HCT116 (cell line): Measurements from ENCODE around the gene SUV39H2. TPM values are rescaled to one million over a fixed set of nuclear protein-coding genes. Genes with fewer than 3 reads are reported as not detected.
"Not testable (repeated sequence)": the region's sequence is repeated elsewhere in the genome, so short reads cannot be mapped to it uniquely, and the experiment has no call there.

Experiments used
- ATAC-seq: fragments of 200-7000 bp; cut with Tn5 transposase; 2 replicates; pipeline ENCODE4 v1.9.1; 2020; ENCODE audit warnings: mild to moderate bottlenecking, moderate library complexity
- BruUV-seq: library from RNA; stranded (reverse); fragments of 400-500 nt; replicated peaks from 2 replicates; lab custom pipeline; 2021; lab: Mats Ljungman, UMichigan
- CTCF ChIA-PET: fragments of 300-600 bp; sonication (Branson Sonifier 250); formaldehyde crosslinking; loops from one replicate; lab custom pipeline; 2021; ENCODE audit warnings: antibody characterized with exemption; lab: Charles Lee
- POLR2A ChIA-PET: fragments of 300-600, 350-600 bp; sonication (Branson Sonifier 250); formaldehyde crosslinking; loops from one replicate; lab custom pipeline; 2021; ENCODE audit warnings: antibody characterized with exemption; lab: Charles Lee
- RAD21 ChIA-PET, 2 experiments: fragments of 300-600 bp; sonication (Branson Sonifier 250); formaldehyde crosslinking; loops; one replicate each; lab custom pipeline; 2023; ENCODE audit warnings: low total read pairs in 2 of 2; ENCODE audit not compliant: uncharacterized antibody in 2 of 2, unreplicated experiment in 2 of 2, low non-redundant PET in 1 of 2; lab: Charles Lee
- DNase-seq: peaks from one replicate; pipeline ENCODE4 v3.0.0-alpha.2; 2010; ENCODE audit warnings: low read depth, low spot score
- H2AFZ ChIP-seq: fragments of 200-600 bp; shearing (Covaris generic), sonication (generic); 2 replicates; pipeline ENCODE4 v1.6.1; 2017; ENCODE audit warnings: low read depth, mixed run types, mixed read lengths, antibody characterized with exemption, low read length; ENCODE audit not compliant: poor library complexity, severe bottlenecking
- H3K27ac ChIP-seq: 2 replicates; pipeline ENCODE4 v1.5.1; 2012; ENCODE audit warnings: low read depth, low read length
- H3K27me3 ChIP-seq: fragments of 200-600 bp; sonication (generic); 2 replicates; pipeline ENCODE4 v1.6.1; 2016; ENCODE audit warnings: mixed run types, low read length, mixed read lengths; ENCODE audit not compliant: insufficient read depth
- H3K36me3 ChIP-seq, 2 experiments: fragments of 200-500 bp in 1 of 2; fragments of 200-600 bp in 1 of 2; sonication (Bioruptor generic) in 1 of 2; sonication (generic) in 1 of 2; 2 replicates each; pipeline versions ENCODE4 v1.5.1 to v1.6.1; 2014 to 2016; ENCODE audit warnings: low read length in 2 of 2, inconsistent platforms in 1 of 2, mixed read lengths in 1 of 2, mixed run types in 1 of 2; ENCODE audit not compliant: insufficient read depth in 2 of 2, control insufficient read depth in 1 of 2
- H3K4me1 ChIP-seq, 2 experiments: fragments of 200-600 bp in 1 of 2; sonication (generic) in 1 of 2; 2 replicates each; pipeline versions ENCODE4 v1.5.1 to v1.6.1; 2012 to 2017; ENCODE audit warnings: low read length in 2 of 2, inconsistent platforms in 1 of 2, mild to moderate bottlenecking in 1 of 2, mixed read lengths in 1 of 2, mixed run types in 1 of 2, moderate library complexity in 1 of 2; ENCODE audit not compliant: insufficient read depth in 2 of 2, control insufficient read depth in 1 of 2
- H3K4me2 ChIP-seq: fragments of 200-600 bp; sonication (generic); 2 replicates; pipeline ENCODE4 v1.6.1; 2017; ENCODE audit warnings: mixed run types, low read length, mixed read lengths
- H3K4me3 ChIP-seq, 2 experiments: fragments of 200-600 bp in 1 of 2; sonication (generic) in 1 of 2; replicated peaks in 1 of 2; 2 replicates each; pipeline ENCODE4 v1.5.1; 2011 to 2016; ENCODE audit warnings: low read length in 2 of 2, control low read depth in 1 of 2, low read depth in 1 of 2, mild to moderate bottlenecking in 1 of 2, mixed read lengths in 1 of 2, mixed run types in 1 of 2
- H3K79me2 ChIP-seq: fragments of 200-600 bp; sonication (generic); 2 replicates; pipeline ENCODE4 v1.6.1; 2017; ENCODE audit warnings: mild to moderate bottlenecking, mixed run types, low read length, moderate library complexity, mixed read lengths; ENCODE audit not compliant: insufficient read depth
- H3K9ac ChIP-seq: fragments of 200-600 bp; sonication (generic); 2 replicates; pipeline ENCODE4 v1.6.1; 2016; ENCODE audit warnings: low read length, mixed read lengths
- H3K9me2 ChIP-seq: fragments of 200-600 bp; sonication (generic), shearing (Covaris generic); 2 replicates; pipeline ENCODE4 v1.6.1; 2017; ENCODE audit warnings: mixed run types, mild to moderate bottlenecking, moderate library complexity; ENCODE audit not compliant: insufficient read depth
- H3K9me3 ChIP-seq, 2 experiments: fragments of 200-500 bp in 1 of 2; fragments of 200-600 bp in 1 of 2; sonication (Bioruptor generic) in 1 of 2; sonication (generic) in 1 of 2; 2 replicates each; pipeline ENCODE4 v1.6.1; 2014 to 2017; ENCODE audit warnings: low read length in 2 of 2, mixed read lengths in 2 of 2, inconsistent platforms in 1 of 2, low read depth in 1 of 2, mild to moderate bottlenecking in 1 of 2, mixed run types in 1 of 2, moderate library complexity in 1 of 2; ENCODE audit not compliant: control insufficient read depth in 1 of 2, insufficient read depth in 1 of 2
- H4K20me1 ChIP-seq: fragments of 200-600 bp; sonication (generic), shearing (Covaris generic); 2 replicates; pipeline ENCODE4 v1.6.1; 2017; ENCODE audit warnings: mixed run types, mild to moderate bottlenecking, moderate library complexity; ENCODE audit not compliant: insufficient read depth
- CEBPB ChIP-seq: IDR thresholded peaks from 2 replicates; pipeline ENCODE4 v1.6.1; 2012; ENCODE audit warnings: low read depth
- ELF1 ChIP-seq: IDR thresholded peaks from 2 replicates; pipeline ENCODE4 v1.6.1; 2012; ENCODE audit warnings: low read depth, borderline replicate concordance
- EZH2 ChIP-seq: fragments of 200-600 bp; sonication (generic); IDR thresholded peaks from 2 replicates; pipeline ENCODE4 v1.6.1; 2017; ENCODE audit warnings: antibody characterized with exemption, mixed run types
- EZH2phosphoT487 ChIP-seq: fragments of 200-600 bp; IDR thresholded peaks from 2 replicates; pipeline ENCODE4 v1.6.1; 2018; ENCODE audit warnings: antibody characterized with exemption, borderline replicate concordance
- FOSL1 ChIP-seq: IDR thresholded peaks from 2 replicates; pipeline ENCODE4 v1.6.1; 2012; ENCODE audit warnings: low read depth
- JUND ChIP-seq: IDR thresholded peaks from 2 replicates; pipeline ENCODE4 v1.6.1; 2012
- POLR2A ChIP-seq: IDR thresholded peaks from 2 replicates; pipeline ENCODE4 v1.7.0; 2011; ENCODE audit warnings: borderline replicate concordance; ENCODE audit not compliant: insufficient read depth, insufficient read length; ENCODE audit errors: extremely low read depth
- SP1 ChIP-seq: IDR thresholded peaks from 2 replicates; pipeline ENCODE4 v1.6.1; 2012; ENCODE audit warnings: low read depth
- SRF ChIP-seq: IDR thresholded peaks from 2 replicates; pipeline ENCODE4 v1.6.1; 2012; ENCODE audit warnings: low read depth
- ZNF274 ChIP-seq: fragments of 200-500 bp; sonication (Bioruptor generic); IDR thresholded peaks from 2 replicates; pipeline ENCODE4 v1.6.1; 2014; ENCODE audit warnings: mild to moderate bottlenecking, low read depth, low read length, inconsistent platforms
- intact Hi-C: fragments of 100-400 bp; cut with micrococcal nuclease; formaldehyde crosslinking; loops from 2 replicates; pipeline ENCODE4 v1.10.0; 2022
- total RNA-seq: library from RNA; stranded (reverse); gene quantifications from one replicate; pipeline ENCODE4 v1.2.1, GENCODE V29; 2021; ENCODE audit not compliant: unreplicated experiment
- TF ChIP-seq, protein P1 (sequence below): IDR thresholded peaks from 2 replicates; pipeline ENCODE4 v1.6.1; 2012
- TF ChIP-seq, protein P2 (sequence below): IDR thresholded peaks from 2 replicates; pipeline ENCODE4 v1.6.1; 2011; ENCODE audit warnings: mild to moderate bottlenecking, low read length, moderate library complexity; ENCODE audit not compliant: insufficient replicate concordance; ENCODE audit errors: extremely low read depth
- TF ChIP-seq, protein P3 (sequence below), 3 experiments: fragments of 200-600 bp in 1 of 3; sonication (generic) in 1 of 3; IDR thresholded peaks in 2 of 3; conservative IDR thresholded peaks in 1 of 3; 2 replicates each; pipeline ENCODE4 v1.5.1; 2012 to 2017; ENCODE audit warnings: low read depth in 2 of 3, low read length in 2 of 3, antibody characterized with exemption in 1 of 3, borderline replicate concordance in 1 of 3, control low read depth in 1 of 3, mild to moderate bottlenecking in 1 of 3, mixed read lengths in 1 of 3, mixed run types in 1 of 3, moderate library complexity in 1 of 3; ENCODE audit not compliant: insufficient read depth in 1 of 3

The SUV39H2 gene
- total RNA-seq, 1 experiment from 2014 or later = 26.6 TPM

DNA sequence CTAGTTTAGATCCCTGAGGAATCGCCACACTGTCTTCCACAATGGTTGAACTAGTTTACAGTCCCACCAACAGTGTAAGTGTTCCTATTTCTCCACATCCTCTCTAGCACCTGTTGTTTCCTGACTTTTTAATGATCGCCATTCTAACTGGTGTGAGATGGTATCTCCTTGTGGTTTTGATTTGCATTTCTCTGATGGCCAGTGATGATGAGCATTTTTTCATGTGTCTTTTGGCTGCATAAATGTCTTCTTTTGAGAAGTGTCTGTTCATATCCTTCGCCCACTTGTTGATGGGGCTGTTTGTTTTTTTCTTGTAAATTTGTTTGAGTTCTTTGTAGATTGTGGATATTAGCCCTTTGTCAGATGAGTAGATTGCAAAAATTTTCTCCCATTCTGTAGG, 13.8 kb upstream of the SUV39H2 start:
- H3K9me3 ChIP-seq, H3K79me2 ChIP-seq, H3K4me3 ChIP-seq, H4K20me1 ChIP-seq, H3K27ac ChIP-seq, RAD21 ChIA-PET, BruUV-seq, H2AFZ ChIP-seq, H3K9me2 ChIP-seq, intact Hi-C loops, H3K27me3 ChIP-seq, DNase-seq, ATAC-seq, H3K4me2 ChIP-seq, H3K9ac ChIP-seq, CTCF ChIA-PET, H3K4me1 ChIP-seq, POLR2A ChIA-PET: not testable (repeated sequence)
- peaks cover 13 to 15% of the 10 kb centered on the region in 2 experiments; a peak in 3 of 4 replicates for H3K36me3 ChIP-seq

DNA sequence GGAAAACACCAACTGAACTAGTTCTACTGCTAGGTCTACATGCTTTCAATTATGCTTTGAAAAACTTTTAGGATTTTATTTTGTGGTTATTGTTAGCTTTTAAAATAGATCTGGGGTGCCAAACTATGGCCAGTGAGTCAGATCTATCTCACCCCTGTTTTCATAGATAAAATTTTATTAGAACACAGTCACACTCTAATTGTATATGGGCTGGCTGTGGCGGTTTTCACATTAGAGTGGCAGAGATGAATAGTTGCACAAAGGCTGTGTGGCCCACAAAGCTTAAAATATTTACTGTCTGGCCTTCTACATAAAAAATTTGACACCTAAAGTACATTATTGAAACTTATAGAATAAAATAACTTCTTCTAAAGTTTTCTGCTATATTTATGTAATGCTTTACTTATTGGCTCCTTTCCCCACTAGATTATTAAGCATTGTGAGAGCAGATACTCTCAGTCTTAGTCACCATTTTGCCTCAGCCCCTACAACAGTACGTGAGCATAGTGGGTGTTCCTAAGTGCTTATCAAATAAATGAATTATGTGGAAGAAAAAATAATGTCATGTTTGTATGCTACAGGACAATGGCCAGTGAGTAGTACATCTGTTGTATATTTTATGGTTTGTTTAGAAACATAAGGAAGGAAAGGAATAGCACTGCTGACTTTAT, 5.4 kb upstream of the SUV39H2 start:
- no TSS peak for BruUV-seq
- peaks cover 7 to 9% of the 10 kb centered on the region in 2 experiments; a peak in 2 of 4 replicates for H3K36me3 ChIP-seq
- H4K20me1 ChIP-seq = no peaks in the 10 kb centered on the region
- no peaks in the 10 kb centered on the region for H3K9me3 ChIP-seq
- H3K79me2 ChIP-seq = peaks cover 19% of the 10 kb centered on the region
- no peak overlapping the region for H3K9ac ChIP-seq
- H3K4me1 ChIP-seq = peaks cover 6 to 14% of the 10 kb centered on the region in 2 experiments
- no peak overlapping the region for H3K4me3 ChIP-seq
- intact Hi-C loops = no loop called here
- H2AFZ ChIP-seq = no peak overlapping the region
- RAD21 ChIA-PET = no interaction called here
- no peaks in the 10 kb centered on the region for H3K9me2 ChIP-seq
- POLR2A ChIA-PET = no interaction called here
- H3K4me2 ChIP-seq = no peak overlapping the region
- ATAC-seq (no peak), DNase-seq (no peak)
- no peak overlapping the region for H3K27ac ChIP-seq
- H3K27me3 ChIP-seq = no peaks in the 10 kb centered on the region
- CTCF ChIA-PET = no interaction called here
- no peak for TF ChIP-seq ZNF274
- TF ChIP-seq FOSL1 = no peak
- no peak for TF ChIP-seq CEBPB
- no peak for TF ChIP-seq JUND
- no peak for TF ChIP-seq ELF1
- no peak for TF ChIP-seq SRF
- TF ChIP-seq EZH2 = no peak
- TF ChIP-seq, protein P1, sequence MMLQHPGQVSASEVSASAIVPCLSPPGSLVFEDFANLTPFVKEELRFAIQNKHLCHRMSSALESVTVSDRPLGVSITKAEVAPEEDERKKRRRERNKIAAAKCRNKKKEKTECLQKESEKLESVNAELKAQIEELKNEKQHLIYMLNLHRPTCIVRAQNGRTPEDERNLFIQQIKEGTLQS = no peak
- TF ChIP-seq, protein P2, sequence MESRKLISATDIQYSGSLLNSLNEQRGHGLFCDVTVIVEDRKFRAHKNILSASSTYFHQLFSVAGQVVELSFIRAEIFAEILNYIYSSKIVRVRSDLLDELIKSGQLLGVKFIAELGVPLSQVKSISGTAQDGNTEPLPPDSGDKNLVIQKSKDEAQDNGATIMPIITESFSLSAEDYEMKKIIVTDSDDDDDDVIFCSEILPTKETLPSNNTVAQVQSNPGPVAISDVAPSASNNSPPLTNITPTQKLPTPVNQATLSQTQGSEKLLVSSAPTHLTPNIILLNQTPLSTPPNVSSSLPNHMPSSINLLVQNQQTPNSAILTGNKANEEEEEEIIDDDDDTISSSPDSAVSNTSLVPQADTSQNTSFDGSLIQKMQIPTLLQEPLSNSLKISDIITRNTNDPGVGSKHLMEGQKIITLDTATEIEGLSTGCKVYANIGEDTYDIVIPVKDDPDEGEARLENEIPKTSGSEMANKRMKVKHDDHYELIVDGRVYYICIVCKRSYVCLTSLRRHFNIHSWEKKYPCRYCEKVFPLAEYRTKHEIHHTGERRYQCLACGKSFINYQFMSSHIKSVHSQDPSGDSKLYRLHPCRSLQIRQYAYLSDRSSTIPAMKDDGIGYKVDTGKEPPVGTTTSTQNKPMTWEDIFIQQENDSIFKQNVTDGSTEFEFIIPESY = no peak
- no peak for TF ChIP-seq EZH2phosphoT487
- TF ChIP-seq SP1 = no peak
- no peak for TF ChIP-seq POLR2A
- TF ChIP-seq, protein P3, sequence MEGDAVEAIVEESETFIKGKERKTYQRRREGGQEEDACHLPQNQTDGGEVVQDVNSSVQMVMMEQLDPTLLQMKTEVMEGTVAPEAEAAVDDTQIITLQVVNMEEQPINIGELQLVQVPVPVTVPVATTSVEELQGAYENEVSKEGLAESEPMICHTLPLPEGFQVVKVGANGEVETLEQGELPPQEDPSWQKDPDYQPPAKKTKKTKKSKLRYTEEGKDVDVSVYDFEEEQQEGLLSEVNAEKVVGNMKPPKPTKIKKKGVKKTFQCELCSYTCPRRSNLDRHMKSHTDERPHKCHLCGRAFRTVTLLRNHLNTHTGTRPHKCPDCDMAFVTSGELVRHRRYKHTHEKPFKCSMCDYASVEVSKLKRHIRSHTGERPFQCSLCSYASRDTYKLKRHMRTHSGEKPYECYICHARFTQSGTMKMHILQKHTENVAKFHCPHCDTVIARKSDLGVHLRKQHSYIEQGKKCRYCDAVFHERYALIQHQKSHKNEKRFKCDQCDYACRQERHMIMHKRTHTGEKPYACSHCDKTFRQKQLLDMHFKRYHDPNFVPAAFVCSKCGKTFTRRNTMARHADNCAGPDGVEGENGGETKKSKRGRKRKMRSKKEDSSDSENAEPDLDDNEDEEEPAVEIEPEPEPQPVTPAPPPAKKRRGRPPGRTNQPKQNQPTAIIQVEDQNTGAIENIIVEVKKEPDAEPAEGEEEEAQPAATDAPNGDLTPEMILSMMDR (IDR thresholded peaks at IDR 0.05 in 2 of 3, conservative IDR thresholded peaks at IDR 0.05 in 1 of 3; ENCODE audit: borderline replicate concordance in 1 of 3, insufficient read depth in 1 of 3, low read depth in 2 of 3, low read length in 2 of 3) = no peak
